H4 (cell line): ENCODE measurements around the gene ADRM1. TPM values are rescaled to one million over a fixed set of nuclear protein-coding genes. Genes with fewer than 3 reads are reported as not detected.

ENCODE experiments used
- DNase-seq: peaks from one replicate; pipeline ENCODE4 v3.0.0-alpha.2; 2015; ENCODE audit warnings: low spot score
- total RNA-seq: library from RNA; depleted of rRNA; stranded (reverse); fragments of >200 nt; shearing (Covaris generic); gene quantifications from 2 replicates; pipeline ENCODE4 v1.2.3, GENCODE V29; 2014

The ADRM1 gene
- total RNA-seq, 1 experiment from 2014 or later, result 180 TPM

DNA sequence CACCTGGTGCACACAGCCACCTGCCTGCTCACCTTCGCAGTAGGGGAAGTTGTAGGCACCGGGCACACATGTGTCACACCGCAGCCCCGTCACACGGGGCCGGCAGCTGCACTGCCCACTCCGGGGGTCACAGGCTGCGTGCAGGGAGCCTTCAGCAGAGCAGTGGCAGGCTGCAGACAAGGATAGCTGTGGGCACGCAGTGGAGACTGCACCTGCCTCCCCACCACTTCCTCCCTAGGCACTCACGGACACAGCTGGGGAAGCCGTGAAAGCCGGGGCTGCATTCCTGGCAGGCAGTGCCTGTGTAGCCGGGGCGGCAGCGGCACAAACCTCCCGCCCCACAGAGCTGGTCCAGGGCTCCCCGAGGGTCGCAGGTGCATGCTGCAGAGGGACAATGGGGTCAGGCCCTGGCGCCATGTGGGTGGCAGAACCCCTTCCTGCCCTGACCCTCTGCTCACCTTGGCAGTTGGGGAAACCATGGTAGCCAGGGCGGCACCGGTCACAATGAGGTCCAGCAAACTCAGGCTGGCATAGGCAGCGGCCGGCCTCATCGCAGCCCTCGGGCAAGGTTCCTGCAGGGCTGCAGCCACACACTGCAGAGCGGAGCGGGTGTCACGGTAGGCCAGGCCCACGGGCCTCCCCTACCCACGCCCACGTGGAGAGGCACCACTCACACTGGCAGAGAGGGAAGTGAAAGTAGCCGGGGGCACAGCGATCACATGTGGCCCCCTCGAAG, 34.9 kb downstream of the ADRM1 start:
- DNase-seq, result no peak

GRCh38 chr20:62338294-62338620, 35.5 kb downstream of the ADRM1 start:
- DNase-seq, result no peak

GRCh38 chr20:62339647-62340062, 36.9 kb downstream of the ADRM1 start:
- no peak for DNase-seq

DNA sequence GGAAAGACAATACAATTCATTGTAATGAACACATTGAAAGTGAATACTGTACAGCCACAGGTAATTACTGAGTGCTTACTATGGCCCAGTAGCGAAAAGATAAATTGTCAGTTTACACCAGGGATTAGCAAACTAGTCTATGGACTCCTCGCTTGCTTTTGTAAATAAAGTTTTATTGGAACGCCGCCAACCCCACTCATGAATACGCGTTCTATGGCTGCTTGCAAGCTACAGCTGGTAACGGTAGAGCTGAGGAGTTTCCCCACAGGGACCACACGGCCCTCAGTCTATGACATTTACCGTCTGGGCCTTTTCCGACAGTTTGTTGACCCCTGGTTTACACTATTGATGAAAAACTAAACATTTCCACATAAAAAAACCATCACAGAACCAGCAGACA, 40.1 kb downstream of the ADRM1 start:
- no peak for DNase-seq

GRCh38 chr20:62344092-62344491, 41.3 kb downstream of the ADRM1 start:
- no peak for DNase-seq

DNA sequence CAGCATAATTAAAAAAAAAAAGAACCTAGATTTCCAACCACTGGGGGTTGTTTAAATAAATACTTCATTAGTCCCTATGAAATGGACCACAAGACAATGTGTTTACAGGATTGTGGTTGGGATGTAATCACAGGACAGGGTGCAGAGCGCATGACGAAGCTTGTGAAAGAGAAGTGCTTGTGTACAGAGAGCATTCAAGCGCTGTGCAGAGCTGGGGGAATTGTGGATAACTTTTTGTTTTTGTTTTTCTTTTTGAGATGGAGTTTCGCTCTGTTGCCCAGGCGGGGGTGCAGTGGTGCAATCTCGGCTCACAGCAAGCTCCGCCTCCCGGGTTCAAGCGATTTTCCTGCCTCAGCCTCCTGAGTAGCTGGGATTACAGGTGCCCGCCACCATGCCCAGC, 42.0 kb downstream of the ADRM1 start:
- DNase-seq, result peak; percentile 97

GRCh38 chr20:62345681-62346370, 43.0 kb downstream of the ADRM1 start:
- no peak for DNase-seq

- DNase-seq, result no peak
These were observed 43.8 kb downstream of the ADRM1 start for GRCh38 chr20:62346398-62347150.

DNA sequence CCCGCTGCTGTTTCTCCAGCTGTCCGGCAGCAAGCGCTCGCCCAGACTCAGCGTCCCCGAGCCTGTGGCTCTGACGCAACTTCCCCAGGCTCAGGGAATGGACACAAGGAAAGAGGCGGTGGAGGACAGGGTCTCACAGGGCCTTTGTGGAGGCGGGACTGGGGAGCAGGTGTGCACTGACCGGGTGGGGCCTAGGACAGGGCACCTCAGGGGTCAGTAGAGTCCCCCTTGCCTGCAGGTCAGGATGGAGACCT, 44.3 kb downstream of the ADRM1 start:
- DNase-seq, result no peak

GRCh38 chr20:62347445-62347844, 44.6 kb downstream of the ADRM1 start:
- no peak for DNase-seq

GRCh38 chr20:62348604-62349003, 45.8 kb downstream of the ADRM1 start:
- no peak for DNase-seq

- DNase-seq, result no peak
These were observed 46.8 kb downstream of the ADRM1 start for GRCh38 chr20:62349556-62350097.

DNA sequence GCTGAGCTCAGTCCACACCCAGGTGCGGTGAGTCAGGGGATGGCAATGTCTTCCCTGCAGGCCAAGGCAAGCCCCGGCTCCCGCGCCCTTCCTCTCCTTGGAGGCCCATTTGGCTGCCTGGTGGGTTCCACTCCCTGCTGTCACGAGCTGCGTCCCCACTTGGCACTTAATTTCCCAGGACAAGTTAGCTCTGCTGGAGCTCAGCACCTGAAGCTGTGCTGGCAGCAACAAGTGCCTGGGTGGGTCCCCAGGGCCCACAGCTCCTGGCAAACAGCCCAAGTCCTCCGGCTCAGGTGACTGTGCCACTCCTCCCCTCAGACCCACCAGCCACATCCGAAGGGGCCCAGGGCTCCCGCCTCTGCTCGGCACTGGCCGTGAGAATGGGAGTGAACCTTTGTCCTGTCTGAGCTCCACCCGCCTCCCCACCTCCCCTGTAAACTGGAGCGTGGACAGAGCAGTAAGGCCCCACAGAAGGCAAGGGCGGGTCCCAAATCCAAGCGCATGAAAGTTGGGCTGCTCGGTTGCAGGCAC, 47.4 kb downstream of the ADRM1 start:
- no peak for DNase-seq

- DNase-seq, result no peak
These were observed 48.0 kb downstream of the ADRM1 start for GRCh38 chr20:62350629-62351422.

DNA sequence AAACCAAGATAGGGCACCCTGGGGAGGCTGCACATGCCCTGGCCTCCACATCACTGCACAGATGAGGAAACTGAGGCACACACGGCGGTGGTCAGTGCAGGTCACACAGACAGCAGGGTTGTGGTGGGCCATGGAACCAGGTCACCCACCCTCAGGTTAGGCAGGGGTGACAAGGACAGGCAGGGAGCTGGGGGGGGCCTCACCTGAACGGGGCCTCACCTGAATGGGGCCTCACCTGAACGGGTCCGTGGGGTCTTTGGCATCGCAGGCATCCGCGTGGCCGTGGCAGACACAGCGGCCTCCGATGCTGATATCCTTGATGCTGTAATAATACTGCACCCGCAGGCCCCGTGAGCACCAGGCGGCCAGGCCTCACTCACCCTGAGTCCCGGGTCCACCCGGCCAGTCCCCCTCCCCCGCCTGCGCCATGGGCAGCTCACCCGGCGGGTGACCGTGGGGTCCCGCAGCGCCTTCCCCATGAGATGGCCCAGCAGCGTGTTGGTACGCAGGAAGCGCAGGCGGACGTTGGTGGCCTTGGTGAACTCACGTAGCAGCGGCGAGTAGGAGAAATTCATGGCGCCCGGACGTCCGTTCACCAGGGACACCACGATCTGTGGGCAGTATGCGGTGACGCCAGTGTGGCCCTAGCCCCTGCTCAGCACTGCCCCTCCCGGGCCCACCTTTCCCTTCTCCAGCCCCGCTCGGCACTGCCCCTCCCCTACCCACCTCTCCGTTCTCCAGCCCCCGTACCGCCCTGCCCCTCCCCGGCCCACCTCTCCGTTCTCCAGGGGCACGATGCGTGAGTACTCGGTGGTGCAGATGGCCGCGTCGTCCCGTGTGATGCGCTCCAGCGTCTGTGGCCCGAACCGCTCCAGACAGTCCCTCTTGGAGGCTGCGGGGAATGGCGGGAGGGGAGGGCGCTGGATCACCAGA, 48.9 kb downstream of the ADRM1 start:
- DNase-seq, result no peak

DNA sequence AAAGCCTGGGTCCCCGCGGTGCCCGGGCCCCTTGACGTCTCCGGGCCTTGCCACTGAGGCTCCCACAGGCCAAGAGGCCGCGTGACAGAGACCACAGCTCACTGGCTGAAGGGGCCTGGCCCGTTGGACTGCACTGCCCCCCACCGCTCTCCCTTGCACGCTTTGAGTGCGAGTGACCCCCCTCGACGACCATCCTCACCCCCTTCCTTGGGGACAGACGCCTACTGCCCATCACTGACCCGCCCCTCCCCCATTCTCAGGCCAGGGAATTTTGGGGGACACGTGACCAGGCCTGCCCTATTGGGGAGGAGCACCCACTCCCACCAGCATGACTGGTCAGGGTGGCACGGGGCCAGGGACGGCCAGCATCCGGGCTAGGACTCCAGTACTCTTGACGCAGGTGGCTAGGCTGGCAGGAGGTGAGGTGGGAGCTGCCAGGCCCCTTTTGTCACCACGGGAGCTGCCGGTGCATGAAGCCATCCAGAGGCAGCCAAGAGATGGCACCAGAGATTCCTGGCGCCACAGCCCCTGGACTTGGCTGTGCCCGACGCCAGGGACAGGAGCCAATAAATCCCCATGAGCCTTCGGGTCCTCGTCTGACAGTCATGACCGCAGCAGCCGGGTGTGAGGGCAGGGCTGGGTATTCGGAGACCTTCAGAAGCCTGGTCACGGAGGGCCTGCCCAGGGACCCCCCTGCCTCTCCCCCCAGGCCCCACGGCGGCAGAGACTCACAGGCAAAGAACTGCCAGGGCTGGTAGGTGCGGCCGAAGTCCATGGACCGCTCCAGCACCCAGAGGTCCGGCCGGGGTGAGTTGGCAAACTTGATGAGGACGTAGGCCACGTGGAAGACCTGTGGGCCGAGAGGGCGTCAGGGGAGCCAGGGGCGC, 49.8 kb downstream of the ADRM1 start:
- peak; percentile 60 for DNase-seq

DNA sequence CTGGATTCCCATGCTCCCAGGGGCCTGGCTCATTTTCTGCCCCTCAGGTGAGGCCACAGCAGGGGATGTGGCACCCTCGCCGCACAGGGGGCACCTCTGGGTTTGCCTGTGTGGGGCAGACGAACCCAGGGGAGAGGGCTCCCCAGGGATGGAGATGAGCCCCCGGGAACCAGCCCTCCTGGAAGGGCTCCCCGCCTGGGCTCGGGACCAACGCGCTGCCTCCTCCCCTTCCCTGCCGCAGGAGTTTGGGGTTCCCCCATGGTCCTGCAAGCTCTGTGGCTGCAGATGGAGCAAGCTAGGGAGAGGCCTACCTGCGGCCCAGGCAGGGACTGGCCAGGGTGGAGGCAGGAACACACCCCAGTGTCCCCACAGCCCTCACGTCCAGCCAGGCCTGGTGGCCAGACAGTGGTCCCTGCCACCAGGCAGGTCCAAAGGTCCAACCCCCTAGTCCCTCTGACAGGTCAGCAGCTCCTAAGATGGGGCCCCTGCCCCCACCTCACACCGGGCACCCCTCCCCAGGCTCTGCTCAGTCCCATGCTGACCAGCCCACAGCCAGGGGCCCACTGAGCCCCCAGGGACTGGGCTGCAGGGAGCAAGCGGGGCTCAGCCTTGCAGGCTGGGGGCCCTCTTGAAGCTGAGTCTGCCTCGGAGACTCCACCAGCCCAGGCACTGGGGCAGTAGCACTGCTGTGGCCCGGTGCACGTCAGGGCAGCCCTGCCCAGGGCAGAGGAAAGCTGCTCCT, 50.7 kb downstream of the ADRM1 start:
- DNase-seq, result no peak

DNA sequence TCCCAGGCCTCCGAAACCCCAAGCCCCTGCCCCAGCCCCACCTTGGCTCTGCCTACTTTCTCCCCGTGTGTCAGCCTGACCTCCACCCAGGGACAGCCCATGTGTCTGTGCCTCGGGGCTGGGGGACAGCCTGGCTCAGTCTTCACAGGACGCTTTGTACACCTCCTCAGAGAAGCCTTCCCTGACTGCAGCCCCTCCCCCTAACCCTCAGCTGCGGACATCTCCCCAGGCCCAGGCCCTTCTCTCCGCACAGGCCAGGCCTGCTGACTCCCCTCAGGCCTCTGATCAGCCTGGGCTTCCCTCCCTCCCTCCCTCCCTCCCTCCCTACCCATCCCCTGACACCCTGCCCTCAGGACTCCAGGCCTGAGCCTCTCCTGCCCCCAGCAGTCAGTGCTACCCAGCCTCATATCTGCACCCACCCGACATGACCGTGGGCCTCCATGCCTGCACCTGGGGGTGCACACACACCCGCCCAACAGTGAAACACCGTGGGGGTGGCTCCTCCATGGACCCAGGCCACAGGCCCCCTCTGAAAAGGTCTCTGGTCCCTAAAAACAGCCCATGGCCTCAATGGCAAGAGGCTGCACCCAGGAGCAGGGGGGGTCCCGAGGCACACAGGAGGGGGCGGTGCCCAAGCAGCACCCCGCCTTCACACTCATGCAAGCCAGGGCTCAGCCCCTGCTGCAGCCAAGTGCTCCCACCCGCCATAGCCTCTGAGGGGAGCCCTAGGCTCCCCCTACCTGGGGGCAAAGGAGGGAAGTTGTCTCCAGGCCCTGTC, 51.4 kb downstream of the ADRM1 start:
- DNase-seq, result no peak
